HG03469 (cell line): Measurements from ENCODE around the gene ATAD3B.
"Not testable (repeated sequence)": the region's sequence is repeated elsewhere in the genome, so short reads cannot be mapped to it uniquely, and the experiment has no call there.

ENCODE experiments used
- ATAC-seq: cut with Tn5 transposase; IDR thresholded peaks from one replicate; pipeline ENCODE4 v1.9.1; 2021; ENCODE audit warnings: mild to moderate bottlenecking, moderate library complexity, moderate number of reproducible peaks; ENCODE audit not compliant: unreplicated experiment

Gene ATAD3B

DNA sequence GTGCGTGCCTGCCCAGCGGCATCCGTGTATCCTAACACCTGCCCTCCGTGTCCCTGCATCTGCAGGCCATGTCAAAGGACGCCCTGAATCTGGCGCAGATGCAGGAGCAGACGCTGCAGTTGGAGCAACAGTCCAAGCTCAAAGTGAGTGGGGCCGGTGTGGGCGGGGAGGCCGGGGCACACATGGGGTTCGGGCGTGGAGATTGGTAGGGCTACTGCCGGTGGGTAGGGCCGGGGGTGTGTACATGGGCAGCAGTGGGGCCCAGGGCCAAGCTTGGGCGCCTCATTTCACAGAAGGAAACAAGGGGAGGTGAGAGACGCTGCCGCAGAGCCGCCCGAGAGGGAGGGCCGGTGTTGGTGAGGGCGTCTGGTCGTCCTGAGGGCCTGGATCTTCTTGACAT, 20.9 kb upstream of the ATAD3B start:
- not testable (repeated sequence) for ATAC-seq

DNA sequence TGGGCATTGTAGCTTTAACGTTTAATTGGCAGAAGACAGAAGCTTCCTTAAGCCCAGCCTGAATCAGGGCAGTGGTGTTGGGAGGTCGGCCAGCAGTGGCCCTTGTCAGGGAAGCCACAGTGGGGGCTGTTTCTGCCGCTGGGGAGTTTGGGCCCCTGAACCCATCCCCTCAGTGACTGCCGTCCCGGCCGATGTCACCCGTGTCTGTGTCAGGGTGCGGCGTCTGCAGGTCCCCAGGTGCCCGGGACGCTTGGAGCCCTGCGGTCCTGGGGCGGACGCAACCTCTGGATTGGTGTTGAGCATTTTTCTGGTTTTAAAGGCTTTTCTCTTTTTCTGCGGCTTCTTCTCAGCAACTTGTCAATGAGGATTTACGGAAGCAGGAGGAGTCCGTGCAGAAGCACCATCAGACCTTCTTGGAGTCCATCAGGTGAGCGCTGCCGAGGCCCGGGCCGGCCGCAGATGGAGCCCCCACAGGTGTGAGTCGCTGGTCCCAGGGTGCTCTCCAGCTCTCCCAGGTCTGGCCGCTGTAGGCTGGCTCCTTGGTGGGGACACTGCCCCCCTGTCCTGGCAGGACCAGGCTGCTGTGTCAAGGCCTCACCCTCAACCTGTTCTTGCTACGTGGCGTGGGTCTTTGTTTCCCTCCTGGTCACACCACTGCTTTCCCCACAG, 19.7 kb upstream of the ATAD3B start:
- no peak for ATAC-seq

GRCh38 chr1:1452365-1452739, 19.2 kb upstream of the ATAD3B start:
- ATAC-seq, result not testable (repeated sequence)

DNA sequence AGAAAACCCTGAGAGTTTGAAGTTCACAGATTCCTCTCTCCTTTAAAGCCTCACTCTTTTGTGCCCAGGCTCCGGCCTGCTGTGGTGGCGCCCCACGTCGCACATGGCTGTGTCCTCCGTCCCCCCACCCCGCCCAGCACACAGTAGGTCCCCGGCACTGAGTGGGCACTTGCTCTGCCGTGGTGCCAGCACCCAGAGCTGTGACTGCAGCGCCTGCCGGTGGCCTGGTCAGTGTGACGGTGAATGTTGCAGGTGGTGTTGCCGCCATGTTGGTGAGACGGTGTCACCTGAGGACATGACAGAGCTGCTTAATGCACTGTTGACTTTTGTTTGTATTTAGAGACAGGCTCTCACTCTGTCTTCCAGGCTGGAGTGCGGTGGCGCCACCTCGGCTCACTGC, 18.7 kb upstream of the ATAD3B start:
- ATAC-seq, result no peak

DNA sequence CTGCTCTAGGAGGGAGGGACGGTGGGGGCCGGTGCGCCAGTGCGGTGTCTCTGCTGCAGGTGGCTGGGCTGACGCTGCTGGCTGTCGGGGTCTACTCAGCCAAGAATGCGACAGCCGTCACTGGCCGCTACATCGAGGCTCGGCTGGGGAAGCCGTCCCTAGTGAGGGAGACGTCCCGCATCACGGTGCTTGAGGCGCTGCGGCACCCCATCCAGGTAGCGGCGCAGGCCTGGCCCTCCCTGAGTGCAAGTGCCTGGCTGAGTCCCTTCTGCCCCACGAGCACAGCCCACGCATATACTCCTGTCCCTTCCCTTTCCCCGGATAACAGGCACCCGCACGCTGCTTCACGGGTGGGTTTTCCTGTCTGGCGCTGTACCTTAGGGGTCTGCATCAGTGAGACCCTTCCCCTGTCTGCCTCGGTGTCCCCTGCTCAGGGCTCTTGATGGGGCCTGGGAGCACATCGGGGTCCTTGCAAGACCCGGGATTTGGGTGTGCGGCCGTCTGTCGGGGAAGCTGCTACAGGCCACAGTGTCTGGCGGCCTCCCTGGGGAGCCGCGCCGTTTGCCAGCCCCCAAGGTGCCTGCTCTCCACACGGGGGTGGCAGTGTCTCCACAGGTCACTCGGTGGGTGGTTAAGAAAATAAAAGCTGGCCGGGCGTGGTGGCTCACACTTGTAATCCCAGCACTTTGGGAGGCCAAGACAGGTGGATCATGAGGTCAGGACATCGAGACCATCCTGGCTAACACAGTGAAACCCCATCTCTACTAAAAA, 17.1 kb upstream of the ATAD3B start:
- not testable (repeated sequence) for ATAC-seq

DNA sequence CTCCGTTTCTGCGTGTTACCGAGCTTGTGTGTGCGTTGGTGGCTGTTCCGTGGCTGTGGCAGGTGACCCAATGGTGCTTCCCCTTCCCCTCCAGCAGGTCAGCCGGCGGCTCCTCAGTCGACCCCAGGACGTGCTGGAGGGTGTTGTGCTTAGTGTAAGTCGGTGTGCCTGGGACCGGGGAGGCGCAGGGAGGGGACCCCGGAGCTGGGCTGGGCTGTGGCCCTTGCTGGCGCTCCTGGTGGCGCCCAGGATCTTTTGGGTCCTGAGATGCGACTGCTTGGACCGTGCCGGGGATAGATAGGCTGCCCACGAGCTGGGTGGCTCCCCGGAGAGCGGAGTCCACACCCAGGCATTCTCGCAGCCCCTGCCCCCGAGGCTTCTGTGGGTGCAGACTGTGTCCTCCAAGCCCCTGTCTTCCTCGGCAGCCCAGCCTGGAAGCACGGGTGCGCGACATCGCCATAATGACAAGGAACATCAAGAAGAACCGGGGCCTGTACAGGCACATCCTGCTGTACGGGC, 16.1 kb upstream of the ATAD3B start:
- no peak for ATAC-seq

- not testable (repeated sequence) for ATAC-seq
Measured at GRCh38 chr1:1455934-1456333, 15.6 kb upstream of the ATAD3B start.

GRCh38 chr1:1456683-1457255, 14.8 kb upstream of the ATAD3B start:
- not testable (repeated sequence) for ATAC-seq

- not testable (repeated sequence) for ATAC-seq
Measured at GRCh38 chr1:1459156-1459555, 12.4 kb upstream of the ATAD3B start.

DNA sequence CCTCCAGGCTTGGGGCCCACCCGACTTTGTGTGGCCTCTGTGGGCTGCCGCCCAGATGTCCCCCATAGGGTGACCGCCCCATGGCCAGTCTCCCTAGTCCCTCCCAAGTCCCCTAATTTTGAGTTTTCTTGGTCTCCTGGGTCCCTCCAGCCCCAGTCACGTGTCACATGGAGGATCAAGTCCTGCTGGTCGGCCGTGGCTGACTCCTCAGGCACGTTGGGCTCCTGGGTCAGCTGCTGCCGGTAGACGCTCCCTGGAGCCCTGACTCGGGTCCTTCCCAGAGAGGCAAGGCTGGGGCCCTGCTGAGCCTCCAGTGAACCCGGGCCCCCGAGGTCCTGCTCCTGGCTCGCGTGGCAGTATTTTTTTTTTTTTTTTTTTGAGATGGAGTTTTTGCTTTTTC, 11.9 kb upstream of the ATAD3B start:
- ATAC-seq, result not testable (repeated sequence)

- no peak for ATAC-seq
Measured at GRCh38 chr1:1460540-1461130, 10.9 kb upstream of the ATAD3B start.

GRCh38 chr1:1461721-1462317, 9.7 kb upstream of the ATAD3B start:
- no peak for ATAC-seq

DNA sequence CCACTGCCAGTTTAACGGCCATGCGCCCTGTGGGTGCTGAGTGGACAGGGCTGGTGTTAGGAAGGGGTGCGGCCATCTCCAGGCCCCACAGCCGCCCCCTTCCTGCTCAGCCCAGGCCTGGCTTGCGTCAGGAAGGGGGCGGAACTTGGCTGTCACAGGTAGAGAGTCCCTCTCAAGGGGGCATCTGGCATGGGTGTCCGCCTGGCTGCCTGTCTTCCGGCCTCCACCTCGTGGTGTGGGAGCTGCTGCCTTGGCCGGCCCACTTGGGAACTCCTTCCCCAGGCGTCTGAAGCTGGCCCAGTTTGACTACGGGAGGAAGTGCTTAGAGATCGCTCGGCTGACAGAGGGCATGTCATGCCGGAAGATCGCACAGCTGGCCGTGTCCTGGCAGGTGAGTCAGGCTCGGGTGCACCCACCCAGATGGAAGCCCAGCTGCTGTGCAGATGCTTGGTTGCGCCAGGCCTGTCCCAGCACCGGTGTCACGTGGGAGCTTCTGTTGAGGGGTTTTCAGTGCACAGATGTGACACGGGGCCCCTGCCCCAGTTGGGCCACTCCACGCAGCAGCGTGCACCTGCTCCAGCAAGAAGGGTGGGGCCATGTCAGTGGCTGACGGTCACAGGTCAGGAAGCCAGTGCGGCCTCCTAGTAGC, 9.1 kb upstream of the ATAD3B start:
- ATAC-seq, result no peak

DNA sequence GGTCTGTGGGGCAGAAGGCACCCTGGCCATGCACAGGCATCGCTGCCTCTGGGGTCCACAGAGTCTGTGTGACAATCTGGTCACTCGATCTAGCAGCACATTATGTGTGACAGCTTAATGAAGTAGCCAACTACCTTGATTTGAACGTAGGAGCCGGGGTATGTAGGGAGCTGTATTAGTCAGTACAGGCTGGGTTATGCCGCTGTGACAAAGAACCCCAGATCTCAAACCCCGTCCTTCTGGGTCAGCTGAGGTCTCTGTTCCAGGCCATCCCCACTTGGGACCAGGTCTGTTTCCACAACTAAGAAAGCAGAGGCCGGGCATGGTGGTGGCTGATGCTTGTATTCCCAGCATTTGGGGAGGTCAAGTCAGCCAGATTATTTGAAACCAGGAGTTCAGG, 8.3 kb upstream of the ATAD3B start:
- ATAC-seq, result no peak

GRCh38 chr1:1468196-1468985, 3.2 kb upstream of the ATAD3B start:
- ATAC-seq, result not testable (repeated sequence)

GRCh38 chr1:1470626-1471388, 758 bp upstream of the ATAD3B start:
- no peak for ATAC-seq

GRCh38 chr1:1472053-1472876, 700 bp downstream of the ATAD3B start:
- ATAC-seq, result not testable (repeated sequence)

DNA sequence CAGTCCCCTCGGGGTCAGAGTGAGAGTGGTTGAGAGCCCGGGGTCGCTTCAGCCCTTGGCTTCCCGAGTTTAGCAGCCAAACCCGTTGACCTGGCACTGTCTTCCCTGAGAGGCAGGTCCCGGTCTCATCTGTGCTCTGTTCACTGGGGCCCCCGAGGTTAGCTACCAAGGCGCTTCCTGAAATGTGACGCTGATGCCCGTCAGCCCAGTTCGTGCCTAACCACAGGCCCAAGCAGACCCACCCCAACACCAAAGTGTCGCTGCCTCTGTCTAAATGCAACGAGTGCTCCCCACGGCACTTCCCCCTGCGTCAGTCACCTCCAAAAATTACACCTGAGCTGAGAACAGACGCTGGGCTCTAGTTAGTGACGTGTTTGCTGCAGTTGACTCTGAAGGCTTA, 4.4 kb downstream of the ATAD3B start:
- ATAC-seq, result not testable (repeated sequence)
